ENCODE measurements around the gene CTNND2. TPM values are rescaled to one million over a fixed set of nuclear protein-coding genes. Genes with fewer than 3 reads are reported as not detected.

CTNND2 gene
- total RNA-seq, 1 experiment from 2014 or later, result 7.0 TPM

DNA sequence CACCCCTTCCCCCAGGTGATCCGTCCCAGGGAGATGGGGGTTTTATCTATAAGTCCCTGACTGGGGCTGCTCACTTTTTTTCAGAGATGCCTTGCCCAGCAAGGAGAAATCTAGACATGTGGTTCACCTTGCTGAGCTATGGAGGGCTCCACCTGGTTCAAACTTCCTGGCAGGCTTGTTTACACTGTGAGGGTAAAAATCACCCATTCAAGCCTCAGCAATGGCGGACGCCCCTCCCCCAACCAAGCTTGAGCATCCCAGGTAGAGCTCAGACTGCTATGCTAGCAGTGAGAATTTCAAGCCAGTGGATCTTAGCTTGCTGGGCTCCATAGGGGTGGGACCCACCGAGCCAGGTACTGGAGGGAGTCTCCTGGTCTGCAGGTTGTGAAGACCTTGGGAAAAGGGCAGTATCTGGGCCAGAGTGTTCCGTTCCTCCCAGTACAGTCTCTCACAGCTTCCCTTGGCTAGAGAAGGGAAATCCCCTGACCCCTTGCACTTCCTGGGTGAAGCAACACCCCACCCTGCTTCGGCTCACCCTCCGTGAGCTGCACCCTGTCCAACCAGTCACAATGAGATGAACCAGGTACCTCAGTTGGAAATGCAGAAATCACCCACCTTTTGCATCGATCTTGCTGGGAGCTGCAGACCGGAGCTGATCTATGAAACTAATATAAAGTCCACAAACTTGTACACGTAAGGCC lies 231.7 kb downstream of the CTNND2 start:
- Histone ChIP-seq H2BK15ac (ENCODE audit: low read depth, low read length) (no peak overlapping the region), H2BK12ac (ENCODE audit: insufficient read length, low read depth, low read length) (no peak overlapping the region), H3K56ac (ENCODE audit: insufficient read length, low read depth, low read length) (no peak overlapping the region), H4K5ac (ENCODE audit: insufficient read length, low read depth, low read length) (no peak overlapping the region), H3K27ac (ENCODE audit: insufficient read length, low read depth, low read length) (no peak overlapping the region), H3K27me3 (ENCODE audit: insufficient read depth, low read length) (no peaks in the 10 kb centered on the region), H2AFZ (ENCODE audit: low read length) (no peak overlapping the region), H3K4me2 (ENCODE audit: insufficient read depth, insufficient read length, low read length) (no peak overlapping the region), H3K79me1 (ENCODE audit: insufficient read depth, low read depth, low read length, poor library complexity, severe bottlenecking) (no peaks in the 10 kb centered on the region), H2AK5ac (ENCODE audit: insufficient read length, low read length) (no peak overlapping the region), H3K18ac (ENCODE audit: insufficient read length, low read depth, low read length) (no peak overlapping the region), H3K4ac (ENCODE audit: low read depth, low read length) (no peak overlapping the region), H2BK20ac (ENCODE audit: low read depth, low read length, poor library complexity, severe bottlenecking) (no peak overlapping the region), H2BK120ac (ENCODE audit: low read depth, low read length, poor library complexity, severe bottlenecking) (no peak overlapping the region), H3K9me3 (ENCODE audit: control insufficient read depth, low read depth, low read length) (no peaks in the 10 kb centered on the region), H3K79me2 (ENCODE audit: insufficient read depth, low read length) (no peaks in the 10 kb centered on the region), H4K8ac (replicated peaks; ENCODE audit: insufficient read length, low read depth, low read length) (no peak overlapping the region), H3K4me1 (ENCODE audit: insufficient read depth, low read length) (no peaks in the 10 kb centered on the region; the same call in 1 of the 2 replicates), H3K23me2 (ENCODE audit: insufficient read length, low read depth, low read length, poor library complexity, severe bottlenecking) (no peaks in the 10 kb centered on the region), H3T11ph (ENCODE audit: low read length) (no peak overlapping the region), H3K9ac (ENCODE audit: extremely low read depth, insufficient read length, low read length) (no peak overlapping the region), H3K23ac (ENCODE audit: insufficient read length, low read depth, low read length) (no peak overlapping the region), H3K14ac (ENCODE audit: insufficient read depth, low read length) (no peak overlapping the region), H4K91ac (ENCODE audit: insufficient read length, low read depth, low read length) (no peak overlapping the region), H4K20me1 (ENCODE audit: control insufficient read depth, insufficient read depth, insufficient read length) (no peaks in the 10 kb centered on the region), H2BK5ac (ENCODE audit: insufficient read length, low read length) (no peak overlapping the region)
- H3K36me3 Mint-ChIP-seq (ENCODE audit: insufficient read depth in 1 of 3, low read depth in 3 of 3), result peaks cover 0 to 22% (median 0%) of the 10 kb centered on the region in 3 experiments; a peak in 4 of 7 replicates
- peaks cover 6 to 7% of the 10 kb centered on the region in 2 experiments; a peak in 2 of 4 replicates for H3K4me1 Mint-ChIP-seq
- DNase-seq, result no peak
- TF ChIP-seq, protein P1, sequence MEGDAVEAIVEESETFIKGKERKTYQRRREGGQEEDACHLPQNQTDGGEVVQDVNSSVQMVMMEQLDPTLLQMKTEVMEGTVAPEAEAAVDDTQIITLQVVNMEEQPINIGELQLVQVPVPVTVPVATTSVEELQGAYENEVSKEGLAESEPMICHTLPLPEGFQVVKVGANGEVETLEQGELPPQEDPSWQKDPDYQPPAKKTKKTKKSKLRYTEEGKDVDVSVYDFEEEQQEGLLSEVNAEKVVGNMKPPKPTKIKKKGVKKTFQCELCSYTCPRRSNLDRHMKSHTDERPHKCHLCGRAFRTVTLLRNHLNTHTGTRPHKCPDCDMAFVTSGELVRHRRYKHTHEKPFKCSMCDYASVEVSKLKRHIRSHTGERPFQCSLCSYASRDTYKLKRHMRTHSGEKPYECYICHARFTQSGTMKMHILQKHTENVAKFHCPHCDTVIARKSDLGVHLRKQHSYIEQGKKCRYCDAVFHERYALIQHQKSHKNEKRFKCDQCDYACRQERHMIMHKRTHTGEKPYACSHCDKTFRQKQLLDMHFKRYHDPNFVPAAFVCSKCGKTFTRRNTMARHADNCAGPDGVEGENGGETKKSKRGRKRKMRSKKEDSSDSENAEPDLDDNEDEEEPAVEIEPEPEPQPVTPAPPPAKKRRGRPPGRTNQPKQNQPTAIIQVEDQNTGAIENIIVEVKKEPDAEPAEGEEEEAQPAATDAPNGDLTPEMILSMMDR (conservative IDR thresholded peaks at IDR 0.05), result no peak
- H3K9me3 Mint-ChIP-seq, result peaks cover 3 to 22% of the 10 kb centered on the region in 2 experiments; a peak in 4 of 5 replicates
- H3K27me3 Mint-ChIP-seq (ENCODE audit: low read depth), result no peaks in the 10 kb centered on the region
- H3K27ac Mint-ChIP-seq, result peak overlapping the region in 1 of 3 experiments; percentile 98; a peak in 1 of 7 replicates
- WGBS (ENCODE audit: extremely low coverage, insufficient read length, low lambda C conversion rate), result no CpG with 5 or more reads among the region's 10 CpGs
- no peak overlapping the region for H3K4me3 Mint-ChIP-seq
